ENCODE results near the gene SLC6A18. TPM values are rescaled to one million over a fixed set of nuclear protein-coding genes. Genes with fewer than 3 reads are reported as not detected.

The SLC6A18 gene
- total and polyA plus RNA-seq, 9 of the 15 experiments (the other 6 are each of a cell fraction or from before 2014, with no cell fraction given) = not detected

DNA sequence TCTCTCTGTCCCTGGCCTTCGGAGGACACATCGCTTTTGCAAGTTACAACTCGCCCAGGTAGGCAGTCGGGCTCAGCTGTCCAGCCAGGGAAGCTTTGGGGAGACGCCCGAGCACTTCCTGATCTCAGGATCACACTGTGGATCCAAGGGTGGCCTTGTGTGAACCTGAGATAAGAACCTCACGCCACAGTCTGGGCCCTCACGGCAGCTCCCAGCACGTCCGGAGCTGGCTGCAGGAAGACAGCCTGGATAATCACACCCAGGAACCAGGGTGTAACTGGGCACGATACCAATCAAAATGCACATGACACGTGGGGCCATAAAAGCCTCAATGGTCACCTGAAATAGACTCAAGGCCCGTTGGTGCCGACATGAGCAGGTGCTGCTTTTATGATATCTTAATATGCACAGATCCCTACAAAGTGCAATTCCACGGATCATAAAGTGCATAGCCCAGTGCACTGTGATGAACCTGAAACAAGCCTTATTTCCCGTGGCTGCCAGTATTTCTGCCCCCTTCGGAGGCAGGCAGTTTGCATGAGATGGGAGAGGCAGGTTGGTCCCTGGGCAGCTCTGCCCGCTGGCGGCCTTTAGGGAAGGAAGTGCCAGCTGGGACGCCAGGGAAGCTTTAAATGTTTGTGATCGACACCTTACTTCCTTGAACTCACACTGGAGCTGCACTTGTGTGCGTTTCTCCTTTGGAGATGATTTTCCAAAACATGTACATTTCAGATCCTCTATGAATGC lies 14.5 kb downstream of the SLC6A18 start (continued):
- TF ChIP-seq CTBP1 (IDR thresholded peaks at IDR 0.05; ENCODE audit: borderline replicate concordance) (peak; percentile 62; the same call in 1 of the 2 replicates), SREBF1 (IDR thresholded peaks at IDR 0.05; ENCODE audit: borderline replicate concordance, low read depth, low read length) (0 out of 2 replicates have a peak, but pooled peaks have one; percentile 51), DNMT1 (IDR thresholded peaks at IDR 0.05) (no peak), ZFP36 (IDR thresholded peaks at IDR 0.05; ENCODE audit: low read depth, low read length, partially characterized antibody) (no peak), NR2C2 (CRISPR knock-in tag; IDR thresholded peaks at IDR 0.05) (no peak), NR2C2 (tag; IDR thresholded peaks at IDR 0.05) (no peak), FOXA3 (CRISPR knock-in tag; conservative IDR thresholded peaks at IDR 0.05 in 1 of 2, IDR thresholded peaks at IDR 0.05 in 1 of 2) (no peak), CHD1 (IDR thresholded peaks at IDR 0.05; ENCODE audit: low read length) (no peak), CBFB (CRISPR knock-in tag; IDR thresholded peaks at IDR 0.05) (no peak), FOSL1 (tag; conservative IDR thresholded peaks at IDR 0.05) (0 out of 2 replicates have a peak, but pooled peaks have one; percentile 31), ZNF134 (CRISPR knock-in tag; conservative IDR thresholded peaks at IDR 0.05) (no peak), NRF1 (conservative IDR thresholded peaks at IDR 0.05 in 1 of 2, IDR thresholded peaks at IDR 0.05 in 1 of 2) (peak; percentile 32 to 62; a peak in 3 of 4 replicates), ZNF347 (CRISPR knock-in tag; IDR thresholded peaks at IDR 0.05; ENCODE audit: low read depth) (no peak), NFE2 (IDR thresholded peaks at IDR 0.05; ENCODE audit: low read depth) (no peak)
- TF ChIP-seq, protein P1, sequence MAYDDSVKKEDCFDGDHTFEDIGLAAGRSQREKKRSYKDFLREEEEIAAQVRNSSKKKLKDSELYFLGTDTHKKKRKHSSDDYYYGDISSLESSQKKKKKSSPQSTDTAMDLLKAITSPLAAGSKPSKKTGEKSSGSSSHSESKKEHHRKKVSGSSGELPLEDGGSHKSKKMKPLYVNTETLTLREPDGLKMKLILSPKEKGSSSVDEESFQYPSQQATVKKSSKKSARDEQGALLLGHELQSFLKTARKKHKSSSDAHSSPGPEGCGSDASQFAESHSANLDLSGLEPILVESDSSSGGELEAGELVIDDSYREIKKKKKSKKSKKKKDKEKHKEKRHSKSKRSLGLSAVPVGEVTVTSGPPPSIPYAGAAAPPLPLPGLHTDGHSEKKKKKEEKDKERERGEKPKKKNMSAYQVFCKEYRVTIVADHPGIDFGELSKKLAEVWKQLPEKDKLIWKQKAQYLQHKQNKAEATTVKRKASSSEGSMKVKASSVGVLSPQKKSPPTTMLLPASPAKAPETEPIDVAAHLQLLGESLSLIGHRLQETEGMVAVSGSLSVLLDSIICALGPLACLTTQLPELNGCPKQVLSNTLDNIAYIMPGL (CRISPR knock-in tag; IDR thresholded peaks at IDR 0.05) = no peak
- TF ChIP-seq, protein P2, sequence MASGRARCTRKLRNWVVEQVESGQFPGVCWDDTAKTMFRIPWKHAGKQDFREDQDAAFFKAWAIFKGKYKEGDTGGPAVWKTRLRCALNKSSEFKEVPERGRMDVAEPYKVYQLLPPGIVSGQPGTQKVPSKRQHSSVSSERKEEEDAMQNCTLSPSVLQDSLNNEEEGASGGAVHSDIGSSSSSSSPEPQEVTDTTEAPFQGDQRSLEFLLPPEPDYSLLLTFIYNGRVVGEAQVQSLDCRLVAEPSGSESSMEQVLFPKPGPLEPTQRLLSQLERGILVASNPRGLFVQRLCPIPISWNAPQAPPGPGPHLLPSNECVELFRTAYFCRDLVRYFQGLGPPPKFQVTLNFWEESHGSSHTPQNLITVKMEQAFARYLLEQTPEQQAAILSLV (tag; IDR thresholded peaks at IDR 0.05) = no peak
- TF ChIP-seq, protein P3, sequence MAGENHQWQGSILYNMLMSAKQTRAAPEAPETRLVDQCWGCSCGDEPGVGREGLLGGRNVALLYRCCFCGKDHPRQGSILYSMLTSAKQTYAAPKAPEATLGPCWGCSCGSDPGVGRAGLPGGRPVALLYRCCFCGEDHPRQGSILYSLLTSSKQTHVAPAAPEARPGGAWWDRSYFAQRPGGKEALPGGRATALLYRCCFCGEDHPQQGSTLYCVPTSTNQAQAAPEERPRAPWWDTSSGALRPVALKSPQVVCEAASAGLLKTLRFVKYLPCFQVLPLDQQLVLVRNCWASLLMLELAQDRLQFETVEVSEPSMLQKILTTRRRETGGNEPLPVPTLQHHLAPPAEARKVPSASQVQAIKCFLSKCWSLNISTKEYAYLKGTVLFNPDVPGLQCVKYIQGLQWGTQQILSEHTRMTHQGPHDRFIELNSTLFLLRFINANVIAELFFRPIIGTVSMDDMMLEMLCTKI (IDR thresholded peaks at IDR 0.05; ENCODE audit: partially characterized antibody) = no peak
- TF ChIP-seq, protein P4, sequence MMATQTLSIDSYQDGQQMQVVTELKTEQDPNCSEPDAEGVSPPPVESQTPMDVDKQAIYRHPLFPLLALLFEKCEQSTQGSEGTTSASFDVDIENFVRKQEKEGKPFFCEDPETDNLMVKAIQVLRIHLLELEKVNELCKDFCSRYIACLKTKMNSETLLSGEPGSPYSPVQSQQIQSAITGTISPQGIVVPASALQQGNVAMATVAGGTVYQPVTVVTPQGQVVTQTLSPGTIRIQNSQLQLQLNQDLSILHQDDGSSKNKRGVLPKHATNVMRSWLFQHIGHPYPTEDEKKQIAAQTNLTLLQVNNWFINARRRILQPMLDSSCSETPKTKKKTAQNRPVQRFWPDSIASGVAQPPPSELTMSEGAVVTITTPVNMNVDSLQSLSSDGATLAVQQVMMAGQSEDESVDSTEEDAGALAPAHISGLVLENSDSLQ (IDR thresholded peaks at IDR 0.05) = no peak
- TF ChIP-seq, protein P5, sequence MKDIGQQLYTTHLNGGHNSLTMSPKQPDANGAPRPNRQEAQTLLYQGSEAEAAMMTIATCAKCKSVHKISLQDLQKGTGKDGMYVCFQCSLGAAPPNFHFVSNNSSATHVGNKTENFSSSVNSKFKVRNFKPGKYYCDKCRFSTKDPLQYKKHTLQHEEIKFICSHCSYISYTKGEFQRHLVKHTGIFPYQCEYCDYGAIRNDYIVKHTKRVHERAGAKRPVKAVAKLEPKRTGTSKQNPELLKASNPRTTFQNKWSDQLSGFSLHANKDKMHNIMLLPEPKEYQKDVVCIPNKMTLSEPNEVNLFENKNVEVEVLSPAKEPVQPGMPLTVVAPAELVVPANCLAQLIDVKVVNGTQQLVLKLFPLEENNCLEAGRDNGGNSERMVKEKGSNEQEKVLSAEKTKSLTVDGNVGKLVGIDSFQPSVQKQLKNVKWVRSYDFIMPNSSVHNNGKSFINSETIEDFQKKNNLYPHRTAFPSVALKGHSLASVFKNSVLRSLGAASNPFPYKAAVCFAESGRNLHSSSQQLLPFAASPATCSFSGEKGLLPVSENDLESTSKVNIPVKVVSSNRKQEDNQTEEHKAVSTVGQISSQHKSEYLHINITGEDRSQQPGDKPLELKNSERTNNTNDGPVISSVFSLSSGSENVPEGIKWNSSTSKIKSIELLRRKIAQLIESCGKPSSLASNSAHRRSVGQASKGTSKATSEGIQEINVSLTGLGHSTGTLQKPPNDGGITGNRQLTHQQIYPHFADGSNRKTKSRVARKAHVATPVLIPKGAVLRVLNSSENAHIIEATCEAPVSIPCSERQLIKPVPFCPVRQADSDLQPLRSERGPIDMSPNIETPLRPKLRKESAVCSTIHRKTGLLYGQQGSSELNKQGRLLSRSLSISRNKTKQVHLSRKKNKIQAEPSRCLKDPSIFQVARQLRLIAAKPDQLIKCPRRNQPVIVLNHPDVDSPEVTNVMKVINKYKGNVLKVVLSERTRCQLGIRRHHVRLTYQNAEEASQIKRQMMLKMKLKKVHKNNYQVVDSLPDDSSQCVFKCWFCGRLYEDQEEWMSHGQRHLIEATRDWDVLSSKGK (CRISPR knock-in tag; IDR thresholded peaks at IDR 0.05) = no peak

All from K562 (cell line).